ENCODE data around the gene EPB41L5. TPM values are rescaled to one million over a fixed set of nuclear protein-coding genes. Genes with fewer than 3 reads are reported as not detected.

EPB41L5 gene
- total RNA-seq, 1 donor from 2014 or later = 42.7 TPM

- peaks cover 61% of the 10 kb centered on the region for H3K36me3 Mint-ChIP-seq (ENCODE audit: low read depth)
These were observed 66.8 kb downstream of the EPB41L5 start for GRCh38 chr2:120079647-120080046.

GRCh38 chr2:120091436-120091835 lies 78.6 kb downstream of the EPB41L5 start:
- Mint-ChIP-seq H3K9me3 (no peaks in the 10 kb centered on the region), H3K36me3 (ENCODE audit: low read depth) (peaks cover 20% of the 10 kb centered on the region), H3K4me3 (no peak overlapping the region), H3K27me3 (ENCODE audit: low read depth) (no peaks in the 10 kb centered on the region), H3K27ac (ENCODE audit: unreplicated experiment) (no peak overlapping the region), H3K4me1 (no peaks in the 10 kb centered on the region)
- no peak for TF ChIP-seq CTCF (conservative IDR thresholded peaks at IDR 0.05)
- no peak for DNase-seq (ENCODE audit: low read depth, low spot score)

More at GRCh38 chr2:120079647-120080046, 66.8 kb downstream of the EPB41L5 start:
- H3K27ac Mint-ChIP-seq (ENCODE audit: unreplicated experiment) = no peak overlapping the region
- H3K9me3 Mint-ChIP-seq = no peaks in the 10 kb centered on the region
- TF ChIP-seq CTCF (conservative IDR thresholded peaks at IDR 0.05) = no peak
- no peaks in the 10 kb centered on the region for H3K4me1 Mint-ChIP-seq
- H3K4me3 Mint-ChIP-seq = no peak overlapping the region
- H3K27me3 Mint-ChIP-seq (ENCODE audit: low read depth) = no peaks in the 10 kb centered on the region
- DNase-seq (ENCODE audit: low read depth, low spot score) = no peak

- no peak for TF ChIP-seq CTCF (conservative IDR thresholded peaks at IDR 0.05)
- H3K4me3 Mint-ChIP-seq = no peak overlapping the region
- no peaks in the 10 kb centered on the region for H3K4me1 Mint-ChIP-seq
- no peaks in the 10 kb centered on the region for H3K9me3 Mint-ChIP-seq
- no peak overlapping the region for H3K27ac Mint-ChIP-seq (ENCODE audit: unreplicated experiment)
- peaks cover 14% of the 10 kb centered on the region for H3K36me3 Mint-ChIP-seq (ENCODE audit: low read depth)
- no peak for DNase-seq (ENCODE audit: low read depth, low spot score)
- H3K27me3 Mint-ChIP-seq (ENCODE audit: low read depth) = no peaks in the 10 kb centered on the region
These were observed 81.9 kb downstream of the EPB41L5 start for GRCh38 chr2:120094795-120095194.

- no peaks in the 10 kb centered on the region for H3K27me3 Mint-ChIP-seq (ENCODE audit: low read depth)
- no peak overlapping the region for H3K4me3 Mint-ChIP-seq
- H3K9me3 Mint-ChIP-seq = no peaks in the 10 kb centered on the region
- no peak overlapping the region for H3K27ac Mint-ChIP-seq (ENCODE audit: unreplicated experiment)
- H3K4me1 Mint-ChIP-seq = no peaks in the 10 kb centered on the region
- H3K36me3 Mint-ChIP-seq (ENCODE audit: low read depth) = peaks cover 14% of the 10 kb centered on the region
- no peak for DNase-seq (ENCODE audit: low read depth, low spot score)
- TF ChIP-seq CTCF (conservative IDR thresholded peaks at IDR 0.05) = no peak
These were observed 87.8 kb downstream of the EPB41L5 start for GRCh38 chr2:120100627-120101026.

GRCh38 chr2:120103723-120104467 lies 91.0 kb downstream of the EPB41L5 start:
- no peak overlapping the region for H3K4me3 Mint-ChIP-seq
- H3K27ac Mint-ChIP-seq (ENCODE audit: unreplicated experiment) = no peak overlapping the region
- peaks cover 12% of the 10 kb centered on the region for H3K36me3 Mint-ChIP-seq (ENCODE audit: low read depth)
- no peaks in the 10 kb centered on the region for H3K27me3 Mint-ChIP-seq (ENCODE audit: low read depth)
- H3K9me3 Mint-ChIP-seq = no peaks in the 10 kb centered on the region
- DNase-seq (ENCODE audit: low read depth, low spot score) = no peak
- H3K4me1 Mint-ChIP-seq = no peaks in the 10 kb centered on the region
- no peak for TF ChIP-seq CTCF (conservative IDR thresholded peaks at IDR 0.05)
